ENCODE data around the gene PLEKHG5.

The PLEKHG5 gene

GRCh38 chr1:6500544-6501278, 9.2 kb upstream of the PLEKHG5 start:
- TF ChIP-seq CTCF (IDR thresholded peaks at IDR 0.05; ENCODE audit: borderline replicate concordance, insufficient read depth, low read depth, low read length): no peak
- no peak overlapping the region for H3K4me3 ChIP-seq (ENCODE audit: low read depth, low read length)

GRCh38 chr1:6499296-6499695, 7.8 kb upstream of the PLEKHG5 start:
- TF ChIP-seq CTCF (IDR thresholded peaks at IDR 0.05; ENCODE audit: borderline replicate concordance, insufficient read depth, low read depth, low read length): no peak
- H3K4me3 ChIP-seq (ENCODE audit: low read depth, low read length): no peak overlapping the region

- no peak for TF ChIP-seq CTCF (IDR thresholded peaks at IDR 0.05; ENCODE audit: borderline replicate concordance, insufficient read depth, low read depth, low read length)
- no peak overlapping the region for H3K4me3 ChIP-seq (ENCODE audit: low read depth, low read length)
Measured at GRCh38 chr1:6498576-6499111, 7.2 kb upstream of the PLEKHG5 start.

- TF ChIP-seq CTCF (IDR thresholded peaks at IDR 0.05; ENCODE audit: borderline replicate concordance, insufficient read depth, low read depth, low read length): no peak
- no peak overlapping the region for H3K4me3 ChIP-seq (ENCODE audit: low read depth, low read length)
Measured at GRCh38 chr1:6497867-6498575, 6.6 kb upstream of the PLEKHG5 start.

- no peak for TF ChIP-seq CTCF (IDR thresholded peaks at IDR 0.05; ENCODE audit: borderline replicate concordance, insufficient read depth, low read depth, low read length)
- H3K4me3 ChIP-seq (ENCODE audit: low read depth, low read length): no peak overlapping the region
Measured at GRCh38 chr1:6497215-6497866, 5.9 kb upstream of the PLEKHG5 start.

GRCh38 chr1:6496890-6497214, 5.4 kb upstream of the PLEKHG5 start:
- TF ChIP-seq CTCF (IDR thresholded peaks at IDR 0.05; ENCODE audit: borderline replicate concordance, insufficient read depth, low read depth, low read length): no peak
- H3K4me3 ChIP-seq (ENCODE audit: low read depth, low read length): no peak overlapping the region

All from GM12875 (cell line).